ENCODE data around the gene POFUT1.

GRCh38 chr20:32179515-32179914, 28.2 kb upstream of the POFUT1 start:
- TF ChIP-seq CTCF (IDR thresholded peaks at IDR 0.05 in 2 of 3, conservative IDR thresholded peaks at IDR 0.05 in 1 of 3; ENCODE audit: insufficient read depth in 2 of 3, low read depth in 1 of 3, low read length in 3 of 3), result no peak
- TF ChIP-seq STAT5A (IDR thresholded peaks at IDR 0.05; ENCODE audit: borderline replicate concordance, low read length), result no peak
- no peak for TF ChIP-seq EGR1 (conservative IDR thresholded peaks at IDR 0.05)
- TF ChIP-seq SAFB (IDR thresholded peaks at IDR 0.05; ENCODE audit: borderline replicate concordance, low read depth, low read length), result no peak
- no peak for TF ChIP-seq BHLHE40 (IDR thresholded peaks at IDR 0.05; ENCODE audit: low read length)
- TF ChIP-seq ZNF699 (CRISPR knock-in tag; IDR thresholded peaks at IDR 0.05; ENCODE audit: insufficient replicate concordance), result no peak
- no peak for TF ChIP-seq MTA1 (IDR thresholded peaks at IDR 0.05; ENCODE audit: borderline replicate concordance)
- TF ChIP-seq SNRNP70 (optimal IDR thresholded peaks at IDR 0.05; ENCODE audit: low read depth, low read length), result no peak
- TF ChIP-seq ZC3H4 (CRISPR knock-in tag; IDR thresholded peaks at IDR 0.05; ENCODE audit: borderline replicate concordance), result no peak
- TF ChIP-seq CTBP1 (IDR thresholded peaks at IDR 0.05; ENCODE audit: borderline replicate concordance), result no peak
- TF ChIP-seq SRF (CRISPR knock-in tag; IDR thresholded peaks at IDR 0.05), result no peak
- TF ChIP-seq CREB3L1 (IDR thresholded peaks at IDR 0.05; ENCODE audit: borderline replicate concordance, low read depth), result no peak

Measured in K562 (cell line).